Neural cell (in vitro differentiated cells): ENCODE measurements around the gene HSBP1L1. TPM values are rescaled to one million over a fixed set of nuclear protein-coding genes. Genes with fewer than 3 reads are reported as not detected.
"Not testable (repeated sequence)": the region's sequence is repeated elsewhere in the genome, so short reads cannot be mapped to it uniquely, and the experiment has no call there.

ENCODE experiments used
- H2AFZ ChIP-seq: fragments of 200-600, 300-800 bp; sonication (generic), shearing (Covaris generic); 2 replicates; pipeline ENCODE4 v1.6.0; 2014; ENCODE audit warnings: low read depth, mild to moderate bottlenecking, antibody characterized with exemption, low read length, moderate library complexity
- H3F3A ChIP-seq: fragments of 200-600 bp; shearing (Covaris generic); 2 replicates; pipeline ENCODE4 v1.6.1; 2016; ENCODE audit warnings: mild to moderate bottlenecking, moderate library complexity, mixed read lengths, antibody characterized with exemption, low read length; ENCODE audit not compliant: insufficient read depth, poor library complexity, severe bottlenecking
- H3K27ac ChIP-seq: fragments of 200-600, 300-800 bp; sonication (generic), shearing (Covaris generic); 2 replicates; pipeline ENCODE4 v1.5.1; 2014; ENCODE audit warnings: mild to moderate bottlenecking, low read length, moderate library complexity
- H3K27me3 ChIP-seq: fragments of 300-800, 200-600 bp; sonication (generic), shearing (Covaris generic); 2 replicates; pipeline ENCODE4 v1.6.0; 2014; ENCODE audit warnings: mild to moderate bottlenecking, low read depth, low read length, moderate library complexity; ENCODE audit not compliant: insufficient read depth
- H3K36me3 ChIP-seq: fragments of 300-800, 200-600 bp; sonication (generic), shearing (Covaris generic); 2 replicates; pipeline ENCODE4 v1.5.1; 2014; ENCODE audit warnings: mild to moderate bottlenecking, antibody characterized with exemption, low read length, moderate library complexity; ENCODE audit not compliant: insufficient read depth
- H3K4me2 ChIP-seq: fragments of 300-800, 200-600 bp; sonication (generic), shearing (Covaris generic); 2 replicates; pipeline ENCODE4 v1.6.0; 2014; ENCODE audit warnings: mild to moderate bottlenecking, low read length
- H3K4me3 ChIP-seq: fragments of 300-800, 200-600 bp; sonication (generic), shearing (Covaris generic); 2 replicates; pipeline ENCODE4 v1.5.1; 2014; ENCODE audit warnings: mild to moderate bottlenecking, low read length, moderate library complexity
- H3K79me2 ChIP-seq: fragments of 200-600 bp; shearing (Covaris generic); replicated peaks from 2 replicates; pipeline ENCODE4 v1.6.0; 2014; ENCODE audit warnings: mild to moderate bottlenecking, low read length, moderate library complexity; ENCODE audit not compliant: insufficient read depth
- H3K9ac ChIP-seq: fragments of 300-800, 200-600 bp; sonication (generic), shearing (Covaris generic); 2 replicates; pipeline ENCODE4 v1.6.1; 2016; ENCODE audit warnings: mild to moderate bottlenecking, low read length, mixed read lengths
- H3K9me2 ChIP-seq: fragments of 200-600 bp; shearing (Covaris generic); 2 replicates; pipeline ENCODE4 v1.6.1; 2016; ENCODE audit warnings: mild to moderate bottlenecking, low read length, mixed read lengths; ENCODE audit not compliant: insufficient read depth
- H3K9me3 ChIP-seq: fragments of 200-600, 300-800 bp; sonication (generic), shearing (Covaris generic); 2 replicates; pipeline ENCODE4 v1.6.1; 2016; ENCODE audit warnings: mild to moderate bottlenecking, mixed run types, low read length, moderate library complexity, mixed read lengths
- H4K20me1 ChIP-seq: fragments of 200-600 bp; shearing (Covaris generic); 2 replicates; pipeline ENCODE4 v1.6.1; 2016; ENCODE audit warnings: mild to moderate bottlenecking, mixed run types; ENCODE audit not compliant: insufficient read depth
- EP300 ChIP-seq: fragments of 450-650 bp; conservative IDR thresholded peaks from 2 replicates; pipeline ENCODE4 v1.6.1; 2014; ENCODE audit warnings: antibody characterized with exemption, mild to moderate bottlenecking, moderate library complexity; ENCODE audit not compliant: poor library complexity, severe bottlenecking
- EZH2 ChIP-seq: fragments of 200-600, 300-800 bp; shearing (Covaris generic), sonication (generic); IDR thresholded peaks from 2 replicates; pipeline ENCODE4 v1.6.1; 2014; ENCODE audit warnings: antibody characterized with exemption, low read length, borderline replicate concordance, mild to moderate bottlenecking; ENCODE audit not compliant: insufficient read depth, poor library complexity, severe bottlenecking
- MXI1 ChIP-seq: fragments of 450-650 bp; conservative IDR thresholded peaks from 2 replicates; pipeline ENCODE4 v1.6.1; 2014; ENCODE audit warnings: antibody characterized with exemption, mild to moderate bottlenecking; ENCODE audit not compliant: poor library complexity, severe bottlenecking
- POLR2AphosphoS5 ChIP-seq: IDR thresholded peaks from 2 replicates; pipeline ENCODE4 v1.6.1; 2012
- RAD21 ChIP-seq: fragments of 450-650 bp; conservative IDR thresholded peaks from 2 replicates; pipeline ENCODE4 v1.6.1; 2014; ENCODE audit warnings: antibody characterized with exemption, mild to moderate bottlenecking, moderate library complexity
- SMC3 ChIP-seq: fragments of 450-650 bp; conservative IDR thresholded peaks from 2 replicates; pipeline ENCODE4 v1.6.1; 2014; ENCODE audit warnings: antibody characterized with exemption, mild to moderate bottlenecking, moderate library complexity; ENCODE audit not compliant: poor library complexity
- TAF1 ChIP-seq: IDR thresholded peaks from 2 replicates; pipeline ENCODE4 v1.6.1; 2012; ENCODE audit warnings: low read depth
- polyA plus RNA-seq: library from polyadenylated mRNA; depleted of rRNA; stranded (reverse); fragments of >200 nt; gene quantifications from 2 replicates; pipeline ENCODE4 v1.2.3, GENCODE V29; 2014
- TF ChIP-seq, protein P1 (sequence below): IDR thresholded peaks from 2 replicates; pipeline ENCODE4 v1.6.1; 2012; ENCODE audit warnings: borderline replicate concordance
- TF ChIP-seq, protein P2 (sequence below): fragments of 450-650 bp; IDR thresholded peaks from 2 replicates; pipeline ENCODE4 v1.5.1; 2014; ENCODE audit warnings: antibody characterized with exemption, mild to moderate bottlenecking, moderate library complexity; ENCODE audit not compliant: poor library complexity, severe bottlenecking

Gene HSBP1L1
- polyA plus RNA-seq, 1 donor from 2014 or later: 0.84 TPM

DNA sequence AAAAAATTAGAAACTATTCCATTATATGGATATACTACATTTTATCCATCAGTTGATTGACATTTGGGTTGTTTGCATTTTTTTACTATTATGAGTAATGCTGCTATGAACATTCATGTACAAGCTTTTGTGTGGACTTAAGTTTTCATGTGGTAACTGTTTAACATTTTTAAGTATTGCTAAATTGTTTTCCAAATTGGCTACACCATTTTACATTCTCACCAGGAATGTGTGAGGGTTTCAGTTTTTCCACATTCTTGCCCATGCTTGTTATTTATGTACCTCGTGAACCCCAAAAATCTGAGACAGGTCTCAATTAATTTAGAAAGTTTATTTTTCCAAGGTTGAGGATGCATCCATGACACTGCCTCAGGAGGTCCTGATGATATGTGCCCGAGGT is 27.1 kb downstream of the HSBP1L1 start:
- H3K79me2 ChIP-seq: peaks cover 16% of the 10 kb centered on the region
- no peak overlapping the region for H3K4me3 ChIP-seq
- no peaks in the 10 kb centered on the region for H3F3A ChIP-seq
- H3K27me3 ChIP-seq: no peaks in the 10 kb centered on the region
- no peak overlapping the region for H3K4me2 ChIP-seq
- no peak overlapping the region for H2AFZ ChIP-seq
- H3K9ac ChIP-seq: no peak overlapping the region
- H4K20me1 ChIP-seq: no peaks in the 10 kb centered on the region
- H3K36me3 ChIP-seq: no peaks in the 10 kb centered on the region
- TF ChIP-seq, protein P1, sequence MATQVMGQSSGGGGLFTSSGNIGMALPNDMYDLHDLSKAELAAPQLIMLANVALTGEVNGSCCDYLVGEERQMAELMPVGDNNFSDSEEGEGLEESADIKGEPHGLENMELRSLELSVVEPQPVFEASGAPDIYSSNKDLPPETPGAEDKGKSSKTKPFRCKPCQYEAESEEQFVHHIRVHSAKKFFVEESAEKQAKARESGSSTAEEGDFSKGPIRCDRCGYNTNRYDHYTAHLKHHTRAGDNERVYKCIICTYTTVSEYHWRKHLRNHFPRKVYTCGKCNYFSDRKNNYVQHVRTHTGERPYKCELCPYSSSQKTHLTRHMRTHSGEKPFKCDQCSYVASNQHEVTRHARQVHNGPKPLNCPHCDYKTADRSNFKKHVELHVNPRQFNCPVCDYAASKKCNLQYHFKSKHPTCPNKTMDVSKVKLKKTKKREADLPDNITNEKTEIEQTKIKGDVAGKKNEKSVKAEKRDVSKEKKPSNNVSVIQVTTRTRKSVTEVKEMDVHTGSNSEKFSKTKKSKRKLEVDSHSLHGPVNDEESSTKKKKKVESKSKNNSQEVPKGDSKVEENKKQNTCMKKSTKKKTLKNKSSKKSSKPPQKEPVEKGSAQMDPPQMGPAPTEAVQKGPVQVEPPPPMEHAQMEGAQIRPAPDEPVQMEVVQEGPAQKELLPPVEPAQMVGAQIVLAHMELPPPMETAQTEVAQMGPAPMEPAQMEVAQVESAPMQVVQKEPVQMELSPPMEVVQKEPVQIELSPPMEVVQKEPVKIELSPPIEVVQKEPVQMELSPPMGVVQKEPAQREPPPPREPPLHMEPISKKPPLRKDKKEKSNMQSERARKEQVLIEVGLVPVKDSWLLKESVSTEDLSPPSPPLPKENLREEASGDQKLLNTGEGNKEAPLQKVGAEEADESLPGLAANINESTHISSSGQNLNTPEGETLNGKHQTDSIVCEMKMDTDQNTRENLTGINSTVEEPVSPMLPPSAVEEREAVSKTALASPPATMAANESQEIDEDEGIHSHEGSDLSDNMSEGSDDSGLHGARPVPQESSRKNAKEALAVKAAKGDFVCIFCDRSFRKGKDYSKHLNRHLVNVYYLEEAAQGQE: no peak
- no peak for TF ChIP-seq RAD21
- TF ChIP-seq MXI1: no peak
- no peak for TF ChIP-seq TAF1
- TF ChIP-seq SMC3: no peak
- TF ChIP-seq EP300: no peak
- no peak for TF ChIP-seq POLR2AphosphoS5
- TF ChIP-seq EZH2: no peak
- TF ChIP-seq, protein P2, sequence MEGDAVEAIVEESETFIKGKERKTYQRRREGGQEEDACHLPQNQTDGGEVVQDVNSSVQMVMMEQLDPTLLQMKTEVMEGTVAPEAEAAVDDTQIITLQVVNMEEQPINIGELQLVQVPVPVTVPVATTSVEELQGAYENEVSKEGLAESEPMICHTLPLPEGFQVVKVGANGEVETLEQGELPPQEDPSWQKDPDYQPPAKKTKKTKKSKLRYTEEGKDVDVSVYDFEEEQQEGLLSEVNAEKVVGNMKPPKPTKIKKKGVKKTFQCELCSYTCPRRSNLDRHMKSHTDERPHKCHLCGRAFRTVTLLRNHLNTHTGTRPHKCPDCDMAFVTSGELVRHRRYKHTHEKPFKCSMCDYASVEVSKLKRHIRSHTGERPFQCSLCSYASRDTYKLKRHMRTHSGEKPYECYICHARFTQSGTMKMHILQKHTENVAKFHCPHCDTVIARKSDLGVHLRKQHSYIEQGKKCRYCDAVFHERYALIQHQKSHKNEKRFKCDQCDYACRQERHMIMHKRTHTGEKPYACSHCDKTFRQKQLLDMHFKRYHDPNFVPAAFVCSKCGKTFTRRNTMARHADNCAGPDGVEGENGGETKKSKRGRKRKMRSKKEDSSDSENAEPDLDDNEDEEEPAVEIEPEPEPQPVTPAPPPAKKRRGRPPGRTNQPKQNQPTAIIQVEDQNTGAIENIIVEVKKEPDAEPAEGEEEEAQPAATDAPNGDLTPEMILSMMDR: no peak
- H3K9me3 ChIP-seq: no peaks in the 10 kb centered on the region
- H3K27ac ChIP-seq: no peak overlapping the region
- no peaks in the 10 kb centered on the region for H3K9me2 ChIP-seq

DNA sequence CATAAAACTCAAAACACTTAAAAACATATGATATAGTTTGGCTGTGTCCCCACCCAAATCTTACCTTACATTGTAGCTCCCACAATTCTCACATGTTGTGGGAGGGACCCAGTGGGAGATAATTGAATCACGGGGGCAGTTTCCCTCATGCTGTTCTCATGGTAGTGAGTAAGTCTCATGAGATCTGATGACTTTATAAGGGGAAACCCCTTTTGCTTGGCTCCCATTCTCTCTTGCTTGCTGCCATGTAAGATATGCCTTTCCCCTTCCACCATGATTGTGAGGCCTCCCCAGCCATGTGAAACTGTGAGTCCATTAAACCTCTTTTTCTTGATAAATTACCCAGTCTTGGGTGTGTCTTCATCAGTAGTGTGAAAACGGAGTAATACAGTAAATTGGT is 35.3 kb downstream of the HSBP1L1 start:
- not testable (repeated sequence) for H3K27me3 ChIP-seq, H3K4me2 ChIP-seq, H4K20me1 ChIP-seq, H3K9me3 ChIP-seq, H3F3A ChIP-seq, H3K9ac ChIP-seq, H3K27ac ChIP-seq, H3K36me3 ChIP-seq, H3K9me2 ChIP-seq, H3K4me3 ChIP-seq, H2AFZ ChIP-seq, H3K79me2 ChIP-seq

DNA sequence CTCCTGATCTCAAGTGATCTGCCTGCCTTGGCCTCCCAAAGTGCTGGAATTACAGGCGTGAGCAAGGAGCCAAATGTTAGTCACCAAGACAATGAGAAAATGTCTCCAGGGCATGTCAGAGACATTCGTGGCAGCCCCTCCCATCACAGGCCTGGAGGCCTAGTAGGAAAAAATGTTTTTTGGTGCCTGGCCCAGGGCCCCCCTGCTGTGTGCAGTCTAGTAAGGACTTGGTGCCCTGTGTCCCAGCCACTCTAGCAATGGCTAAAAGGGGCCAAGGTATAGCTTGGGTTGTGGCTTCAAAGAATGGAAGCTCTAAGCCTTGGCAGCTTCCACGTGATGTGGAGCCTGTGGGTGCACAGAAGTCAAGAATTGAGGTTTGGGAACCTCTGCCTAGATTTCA is 36.4 kb downstream of the HSBP1L1 start:
- Histone ChIP-seq H3K9me3 (no peaks in the 10 kb centered on the region), H3K27me3 (no peaks in the 10 kb centered on the region), H3K9me2 (no peaks in the 10 kb centered on the region), H3K4me2 (no peak overlapping the region), H3K79me2 (no peaks in the 10 kb centered on the region), H3K9ac (no peak overlapping the region), H2AFZ (no peak overlapping the region), H3K36me3 (no peaks in the 10 kb centered on the region), H3K4me3 (no peak overlapping the region), H3F3A (no peaks in the 10 kb centered on the region), H4K20me1 (no peaks in the 10 kb centered on the region), H3K27ac (no peak overlapping the region)
- TF ChIP-seq, protein P1: no peak
- TF ChIP-seq MXI1: no peak
- no peak for TF ChIP-seq SMC3
- TF ChIP-seq TAF1: no peak
